ENCODE results near the gene SSTR3. TPM values are rescaled to one million over a fixed set of nuclear protein-coding genes. Genes with fewer than 3 reads are reported as not detected.

Gene SSTR3
- total RNA-seq, 4 donors from 2014 or later: 0.11 to 0.24 (median 0.13) TPM; not detected in 1

DNA sequence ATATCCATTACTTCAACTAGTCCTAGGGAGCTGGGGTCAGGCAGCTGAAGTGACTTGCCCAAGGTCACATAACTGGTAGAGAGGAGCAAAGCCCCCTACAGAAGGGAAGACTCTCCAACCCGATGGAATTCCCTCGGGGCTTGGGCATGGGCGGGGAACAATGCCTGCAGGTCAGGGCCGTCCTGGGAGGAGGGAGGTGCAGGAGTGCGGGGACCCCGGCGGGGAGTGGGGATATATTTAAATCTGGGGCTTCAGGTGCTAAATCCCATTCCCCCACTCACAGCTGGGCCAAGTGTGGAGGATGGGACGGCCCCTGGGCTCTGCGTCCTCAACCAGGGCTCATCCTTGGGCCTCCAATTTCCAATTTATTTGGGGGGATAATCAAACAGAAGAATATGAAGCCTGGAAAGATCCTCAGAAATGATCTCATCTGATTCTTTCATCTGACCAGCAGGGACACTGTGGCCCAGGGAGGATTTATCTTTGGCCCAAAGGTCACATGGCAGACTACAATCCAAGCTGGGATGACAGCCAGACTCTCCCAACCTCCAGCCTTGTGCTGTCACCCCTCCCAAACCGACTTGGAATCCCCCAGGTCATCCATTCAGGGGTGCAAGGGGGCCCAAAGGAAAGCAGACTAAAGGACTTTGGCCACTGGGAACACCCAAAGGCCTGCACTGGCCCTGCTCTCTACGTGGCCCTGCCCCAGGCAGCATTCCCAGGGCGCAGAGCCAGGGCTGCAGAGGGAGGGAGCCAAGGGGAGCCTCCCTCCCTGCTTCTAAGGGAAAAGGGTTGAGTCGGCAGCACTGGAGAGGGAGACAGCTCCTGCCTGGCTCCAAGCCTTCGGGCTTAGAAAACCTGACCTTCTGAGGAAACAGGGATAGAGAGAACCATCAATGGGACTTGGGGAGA is 15.5 kb downstream of the SSTR3 start:
- intact Hi-C loops (cut with DNase I): no loop called here
- no peaks in the 10 kb centered on the region for H3K36me3 ChIP-seq
- DNase-seq: peak; percentile 84 to 89
- no peak for TF ChIP-seq POLR2A (IDR thresholded peaks at IDR 0.05)
- TF ChIP-seq, protein P1, sequence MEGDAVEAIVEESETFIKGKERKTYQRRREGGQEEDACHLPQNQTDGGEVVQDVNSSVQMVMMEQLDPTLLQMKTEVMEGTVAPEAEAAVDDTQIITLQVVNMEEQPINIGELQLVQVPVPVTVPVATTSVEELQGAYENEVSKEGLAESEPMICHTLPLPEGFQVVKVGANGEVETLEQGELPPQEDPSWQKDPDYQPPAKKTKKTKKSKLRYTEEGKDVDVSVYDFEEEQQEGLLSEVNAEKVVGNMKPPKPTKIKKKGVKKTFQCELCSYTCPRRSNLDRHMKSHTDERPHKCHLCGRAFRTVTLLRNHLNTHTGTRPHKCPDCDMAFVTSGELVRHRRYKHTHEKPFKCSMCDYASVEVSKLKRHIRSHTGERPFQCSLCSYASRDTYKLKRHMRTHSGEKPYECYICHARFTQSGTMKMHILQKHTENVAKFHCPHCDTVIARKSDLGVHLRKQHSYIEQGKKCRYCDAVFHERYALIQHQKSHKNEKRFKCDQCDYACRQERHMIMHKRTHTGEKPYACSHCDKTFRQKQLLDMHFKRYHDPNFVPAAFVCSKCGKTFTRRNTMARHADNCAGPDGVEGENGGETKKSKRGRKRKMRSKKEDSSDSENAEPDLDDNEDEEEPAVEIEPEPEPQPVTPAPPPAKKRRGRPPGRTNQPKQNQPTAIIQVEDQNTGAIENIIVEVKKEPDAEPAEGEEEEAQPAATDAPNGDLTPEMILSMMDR (IDR thresholded peaks at IDR 0.05): peak in 2 of 6 experiments; percentile 8 to 31
- peaks cover 23 to 32% of the 10 kb centered on the region in 2 donors for H3K4me1 ChIP-seq
- H3K4me3 ChIP-seq (replicated peaks in 1 of 3): no peak overlapping the region
- 47 to 50% methylated on average over 12 to 14 of the region's 14 CpGs for WGBS, 2 donors
- H3K9me3 ChIP-seq: no peaks in the 10 kb centered on the region
- H3K27me3 ChIP-seq: no peaks in the 10 kb centered on the region
- peak overlapping the region; percentile 64 to 98 (median 94) for H3K27ac ChIP-seq

- Histone ChIP-seq H3K4me3 (replicated peaks in 1 of 3) (no peak overlapping the region), H3K9me3 (no peaks in the 10 kb centered on the region), H3K27ac (peak overlapping the region in 2 of 3 donors; percentile 94 to 98), H3K27me3 (no peaks in the 10 kb centered on the region), H3K36me3 (no peaks in the 10 kb centered on the region), H3K4me1 (peaks cover 23 to 32% of the 10 kb centered on the region in 2 donors)
- WGBS, 2 donors: 46 to 79% methylated on average over 4 of the region's 4 CpGs
- TF ChIP-seq, protein P1 (IDR thresholded peaks at IDR 0.05): no peak
- no peak for TF ChIP-seq POLR2A (IDR thresholded peaks at IDR 0.05)
- no peak for DNase-seq
- intact Hi-C loops (cut with DNase I): no loop called here
Observed at GRCh38 chr22:37195921-37196320, 16.4 kb downstream of the SSTR3 start.

DNA sequence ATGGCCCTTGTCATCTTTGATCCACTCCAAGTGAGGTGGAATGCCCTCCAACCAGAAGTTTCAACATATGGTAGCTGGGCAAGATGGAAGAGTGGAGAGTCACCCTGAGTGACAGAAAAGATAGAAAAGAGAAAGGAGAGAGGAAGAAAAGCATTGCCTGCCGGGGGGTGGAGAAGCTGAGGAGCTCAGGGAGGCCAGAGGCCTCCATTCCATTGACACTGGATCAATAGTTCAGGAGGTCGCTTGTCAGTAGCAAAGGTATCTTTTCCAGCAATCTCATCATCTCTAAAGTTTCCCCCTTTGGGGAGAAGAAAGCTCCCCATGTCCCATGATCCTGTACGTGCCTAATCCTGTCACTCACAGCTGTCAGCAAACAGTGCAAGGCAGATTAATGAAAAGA is 17.5 kb downstream of the SSTR3 start:
- no peaks in the 10 kb centered on the region for H3K36me3 ChIP-seq
- no peak for DNase-seq
- intact Hi-C loops (cut with DNase I): no loop called here
- whole genome bisulfite sequencing, 2 donors: 89 to 91% methylated on average over 3 of the region's 3 CpGs
- no peak overlapping the region for H3K4me3 ChIP-seq (replicated peaks in 1 of 3)
- H3K9me3 ChIP-seq: no peaks in the 10 kb centered on the region
- TF ChIP-seq, protein P1 (IDR thresholded peaks at IDR 0.05): no peak
- no peak for TF ChIP-seq POLR2A (IDR thresholded peaks at IDR 0.05)
- no peak overlapping the region for H3K27ac ChIP-seq
- no peaks in the 10 kb centered on the region for H3K27me3 ChIP-seq
- H3K4me1 ChIP-seq: peaks cover 22 to 31% of the 10 kb centered on the region in 2 donors

- DNase-seq: no peak
- WGBS, 2 donors: 70 to 82% methylated on average over 10 of the region's 10 CpGs
- TF ChIP-seq POLR2A (IDR thresholded peaks at IDR 0.05): no peak
- TF ChIP-seq, protein P1 (IDR thresholded peaks at IDR 0.05): no peak
- no peaks in the 10 kb centered on the region for H3K27me3 ChIP-seq
- intact Hi-C loops (cut with DNase I): no loop called here
- H3K4me1 ChIP-seq: peaks cover 19 to 37% of the 10 kb centered on the region in 2 donors
- no peak overlapping the region for H3K4me3 ChIP-seq (replicated peaks in 1 of 3)
- no peaks in the 10 kb centered on the region for H3K36me3 ChIP-seq
- H3K27ac ChIP-seq: no peak overlapping the region
- no peaks in the 10 kb centered on the region for H3K9me3 ChIP-seq
Observed at GRCh38 chr22:37193629-37194191, 18.6 kb downstream of the SSTR3 start.

DNA sequence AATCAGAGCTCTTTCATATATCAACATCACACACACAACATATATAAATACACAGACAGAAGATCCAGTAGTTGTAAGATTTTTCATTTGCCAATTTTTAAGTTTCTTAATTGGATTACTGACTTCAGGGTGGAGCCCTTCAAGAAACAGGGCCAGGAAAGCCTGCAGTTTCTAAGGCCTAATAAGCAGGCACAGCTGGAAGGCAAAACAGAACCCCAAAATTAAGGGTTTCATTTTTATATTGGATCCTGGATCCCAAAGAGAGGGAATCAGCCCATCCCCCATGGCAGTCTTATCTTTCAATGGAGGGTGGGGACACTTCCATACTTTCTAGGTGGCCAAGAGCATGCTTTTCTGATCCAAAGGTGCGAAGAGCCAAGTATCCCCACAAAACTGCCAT is 19.5 kb downstream of the SSTR3 start:
- TF ChIP-seq, protein P1 (IDR thresholded peaks at IDR 0.05): no peak
- 90 to 93% methylated on average over 1 of the region's 1 CpG for WGBS, 2 donors
- H3K9me3 ChIP-seq: no peaks in the 10 kb centered on the region
- intact Hi-C loops (cut with DNase I): no loop called here
- no peak overlapping the region for H3K27ac ChIP-seq
- H3K36me3 ChIP-seq: no peaks in the 10 kb centered on the region
- peaks cover 21 to 40% of the 10 kb centered on the region in 2 donors for H3K4me1 ChIP-seq
- H3K4me3 ChIP-seq (replicated peaks in 1 of 3): no peak overlapping the region
- H3K27me3 ChIP-seq: no peaks in the 10 kb centered on the region
- no peak for DNase-seq
